ENCODE measurements around the gene FBXW10.
A peak's percentile ranks its signal among the peaks of the same experiment; 100 is the strongest.
"Not testable (repeated sequence)": the region's sequence is repeated elsewhere in the genome, so short reads cannot be mapped to it uniquely, and the experiment has no call there.

The FBXW10 gene

GRCh38 chr17:18743699-18744421 is at the start of gene FBXW10:
Gene FBXW10 (plus strand): TSS chr17:18744054. CDS start chr17:18744245, 191 bp downstream.
- DNase-seq: not testable (repeated sequence)

GRCh38 chr17:18695143-18695542 is 48.7 kb upstream of the FBXW10 start:
- DNase-seq: not testable (repeated sequence)

- not testable (repeated sequence) for DNase-seq
Observed at GRCh38 chr17:18698473-18699103, 45.3 kb upstream of the FBXW10 start.

GRCh38 chr17:18705955-18706354 is 37.9 kb upstream of the FBXW10 start:
- DNase-seq: not testable (repeated sequence)

- not testable (repeated sequence) for DNase-seq
Observed at GRCh38 chr17:18708215-18708614, 35.6 kb upstream of the FBXW10 start.

GRCh38 chr17:18712354-18712999 is 31.4 kb upstream of the FBXW10 start:
- peak; percentile 69 for DNase-seq

- DNase-seq: not testable (repeated sequence)
Observed at GRCh38 chr17:18718643-18719427, 25.0 kb upstream of the FBXW10 start.

- DNase-seq: not testable (repeated sequence)
Observed at GRCh38 chr17:18719428-18720110, 24.3 kb upstream of the FBXW10 start.

- not testable (repeated sequence) for DNase-seq
Observed at GRCh38 chr17:18721775-18722547, 21.9 kb upstream of the FBXW10 start.

- not testable (repeated sequence) for DNase-seq
Observed at GRCh38 chr17:18722612-18723011, 21.2 kb upstream of the FBXW10 start.

GRCh38 chr17:18723509-18723908 is 20.3 kb upstream of the FBXW10 start:
- DNase-seq: not testable (repeated sequence)

- DNase-seq: not testable (repeated sequence)
Observed at GRCh38 chr17:18732438-18732837, 11.4 kb upstream of the FBXW10 start.

- DNase-seq: not testable (repeated sequence)
Observed at GRCh38 chr17:18733350-18733749, 10.5 kb upstream of the FBXW10 start.

- DNase-seq: not testable (repeated sequence)
Observed at GRCh38 chr17:18739616-18740391, 4.0 kb upstream of the FBXW10 start.

GRCh38 chr17:18741228-18741627 is 2.6 kb upstream of the FBXW10 start:
- DNase-seq: not testable (repeated sequence)

- not testable (repeated sequence) for DNase-seq
Observed at GRCh38 chr17:18744726-18745125, 872 bp downstream of the FBXW10 start.

- DNase-seq: not testable (repeated sequence)
Observed at GRCh38 chr17:18746551-18746950, 2.7 kb downstream of the FBXW10 start.

GRCh38 chr17:18747501-18747900 is 3.6 kb downstream of the FBXW10 start:
- not testable (repeated sequence) for DNase-seq

GRCh38 chr17:18750242-18750641 is 6.4 kb downstream of the FBXW10 start:
- not testable (repeated sequence) for DNase-seq

GRCh38 chr17:18753829-18754409 is 10.1 kb downstream of the FBXW10 start:
- not testable (repeated sequence) for DNase-seq
